MM.1S (cell line): Measurements from ENCODE around the gene RNF217.

Experiments used
- DNase-seq: peaks from one replicate; pipeline ENCODE4 v3.0.0-alpha.2; 2015
- H2AFZ ChIP-seq: fragments of 300-600 bp; sonication (generic); 2 replicates; pipeline ENCODE4 v1.6.0; 2016; ENCODE audit warnings: antibody characterized with exemption, low read length
- H3F3A ChIP-seq: fragments of 300-600 bp; sonication (generic); 2 replicates; pipeline ENCODE4 v1.6.1; 2016; ENCODE audit warnings: mild to moderate bottlenecking, antibody characterized with exemption, low read length, moderate library complexity, mixed read lengths; ENCODE audit not compliant: insufficient read depth
- H3K27ac ChIP-seq: fragments of 300-600 bp; sonication (generic); 2 replicates; pipeline ENCODE4 v1.5.1; 2016; ENCODE audit warnings: mild to moderate bottlenecking, low read length
- H3K27me3 ChIP-seq: fragments of 300-600 bp; sonication (generic); replicated peaks from 2 replicates; pipeline ENCODE4 v1.6.0; 2016; ENCODE audit warnings: low read length; ENCODE audit not compliant: insufficient read depth
- H3K36me3 ChIP-seq: fragments of 300-600 bp; sonication (generic); replicated peaks from 2 replicates; pipeline ENCODE4 v1.6.1; 2016; ENCODE audit warnings: mild to moderate bottlenecking, low read length, mixed read lengths; ENCODE audit not compliant: insufficient read depth
- H3K4me1 ChIP-seq: fragments of 300-600 bp; sonication (generic); 2 replicates; pipeline ENCODE4 v1.6.1; 2016; ENCODE audit warnings: low read length, mixed read lengths
- H3K4me2 ChIP-seq: fragments of 300-600 bp; sonication (generic); 2 replicates; pipeline ENCODE4 v1.6.0; 2016; ENCODE audit warnings: low read depth, low read length
- H3K4me3 ChIP-seq: fragments of 300-600 bp; sonication (generic); 2 replicates; pipeline ENCODE4 v1.5.1; 2016; ENCODE audit warnings: low read length, mixed read lengths
- H3K79me2 ChIP-seq: fragments of 300-600 bp; sonication (generic); 2 replicates; pipeline ENCODE4 v1.6.1; 2016; ENCODE audit warnings: mixed run types, low read length, mixed read lengths
- H3K9ac ChIP-seq: fragments of 300-600 bp; sonication (generic); 2 replicates; pipeline ENCODE4 v1.6.1; 2016; ENCODE audit warnings: low read length, mixed read lengths
- H3K9me2 ChIP-seq: fragments of 300-600 bp; sonication (generic); replicated peaks from 2 replicates; pipeline ENCODE4 v1.6.1; 2016; ENCODE audit warnings: mild to moderate bottlenecking, low read length, mixed read lengths; ENCODE audit not compliant: insufficient read depth
- H3K9me3 ChIP-seq: fragments of 300-600 bp; sonication (generic); replicated peaks from 2 replicates; pipeline ENCODE4 v1.6.1; 2016; ENCODE audit warnings: mild to moderate bottlenecking, low read length, mixed read lengths; ENCODE audit not compliant: insufficient read depth
- H4K20me1 ChIP-seq: fragments of 300-600 bp; sonication (generic); 2 replicates; pipeline ENCODE4 v1.6.1; 2016; ENCODE audit warnings: mild to moderate bottlenecking, low read length, moderate library complexity, mixed read lengths; ENCODE audit not compliant: insufficient read depth
- EZH2 ChIP-seq: fragments of 300-600 bp; sonication (generic); optimal IDR thresholded peaks from 2 replicates; pipeline ENCODE3; 2017; ENCODE audit warnings: low read depth, mild to moderate bottlenecking, antibody characterized with exemption, low read length, mixed read lengths
- EZH2phosphoT487 ChIP-seq: fragments of 300-600 bp; sonication (generic); IDR thresholded peaks from 2 replicates; pipeline ENCODE4 v1.6.1; 2018; ENCODE audit warnings: antibody characterized with exemption, low read length
- TF ChIP-seq, protein P1 (sequence below): fragments of 300-600 bp; sonication (generic); IDR thresholded peaks from 2 replicates; pipeline ENCODE4 v1.5.1; 2016; ENCODE audit warnings: antibody characterized with exemption, low read length, mixed read lengths

Gene RNF217

GRCh38 chr6:125019918-125020317 is 57.7 kb downstream of the RNF217 start:
- TF ChIP-seq EZH2phosphoT487, result no peak
- no peak for TF ChIP-seq EZH2
- TF ChIP-seq, protein P1, sequence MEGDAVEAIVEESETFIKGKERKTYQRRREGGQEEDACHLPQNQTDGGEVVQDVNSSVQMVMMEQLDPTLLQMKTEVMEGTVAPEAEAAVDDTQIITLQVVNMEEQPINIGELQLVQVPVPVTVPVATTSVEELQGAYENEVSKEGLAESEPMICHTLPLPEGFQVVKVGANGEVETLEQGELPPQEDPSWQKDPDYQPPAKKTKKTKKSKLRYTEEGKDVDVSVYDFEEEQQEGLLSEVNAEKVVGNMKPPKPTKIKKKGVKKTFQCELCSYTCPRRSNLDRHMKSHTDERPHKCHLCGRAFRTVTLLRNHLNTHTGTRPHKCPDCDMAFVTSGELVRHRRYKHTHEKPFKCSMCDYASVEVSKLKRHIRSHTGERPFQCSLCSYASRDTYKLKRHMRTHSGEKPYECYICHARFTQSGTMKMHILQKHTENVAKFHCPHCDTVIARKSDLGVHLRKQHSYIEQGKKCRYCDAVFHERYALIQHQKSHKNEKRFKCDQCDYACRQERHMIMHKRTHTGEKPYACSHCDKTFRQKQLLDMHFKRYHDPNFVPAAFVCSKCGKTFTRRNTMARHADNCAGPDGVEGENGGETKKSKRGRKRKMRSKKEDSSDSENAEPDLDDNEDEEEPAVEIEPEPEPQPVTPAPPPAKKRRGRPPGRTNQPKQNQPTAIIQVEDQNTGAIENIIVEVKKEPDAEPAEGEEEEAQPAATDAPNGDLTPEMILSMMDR, result no peak
- no peaks in the 10 kb centered on the region for H3K27me3 ChIP-seq
- H3K4me3 ChIP-seq, result no peak overlapping the region
- H3K9ac ChIP-seq, result no peak overlapping the region
- H3K36me3 ChIP-seq, result no peaks in the 10 kb centered on the region
- no peak overlapping the region for H3K27ac ChIP-seq
- H3K79me2 ChIP-seq, result no peaks in the 10 kb centered on the region
- no peaks in the 10 kb centered on the region for H3K9me3 ChIP-seq
- DNase-seq, result no peak
- no peaks in the 10 kb centered on the region for H3K4me1 ChIP-seq
- no peaks in the 10 kb centered on the region for H4K20me1 ChIP-seq
- H3K4me2 ChIP-seq, result no peak overlapping the region
- no peak overlapping the region for H2AFZ ChIP-seq
- H3F3A ChIP-seq, result no peaks in the 10 kb centered on the region
- no peaks in the 10 kb centered on the region for H3K9me2 ChIP-seq

GRCh38 chr6:125020385-125020784 is 58.1 kb downstream of the RNF217 start:
- no peak for DNase-seq
- Histone ChIP-seq H3K36me3 (no peaks in the 10 kb centered on the region), H3K9ac (no peak overlapping the region), H3K9me2 (no peaks in the 10 kb centered on the region), H3K27me3 (no peaks in the 10 kb centered on the region), H3K4me3 (no peak overlapping the region), H3K27ac (no peak overlapping the region), H4K20me1 (no peaks in the 10 kb centered on the region), H2AFZ (no peak overlapping the region), H3K4me1 (no peaks in the 10 kb centered on the region), H3K79me2 (no peaks in the 10 kb centered on the region), H3F3A (no peaks in the 10 kb centered on the region), H3K4me2 (no peak overlapping the region), H3K9me3 (no peaks in the 10 kb centered on the region)
- TF ChIP-seq EZH2 (no peak), EZH2phosphoT487 (no peak)
- TF ChIP-seq, protein P1, result no peak

DNA sequence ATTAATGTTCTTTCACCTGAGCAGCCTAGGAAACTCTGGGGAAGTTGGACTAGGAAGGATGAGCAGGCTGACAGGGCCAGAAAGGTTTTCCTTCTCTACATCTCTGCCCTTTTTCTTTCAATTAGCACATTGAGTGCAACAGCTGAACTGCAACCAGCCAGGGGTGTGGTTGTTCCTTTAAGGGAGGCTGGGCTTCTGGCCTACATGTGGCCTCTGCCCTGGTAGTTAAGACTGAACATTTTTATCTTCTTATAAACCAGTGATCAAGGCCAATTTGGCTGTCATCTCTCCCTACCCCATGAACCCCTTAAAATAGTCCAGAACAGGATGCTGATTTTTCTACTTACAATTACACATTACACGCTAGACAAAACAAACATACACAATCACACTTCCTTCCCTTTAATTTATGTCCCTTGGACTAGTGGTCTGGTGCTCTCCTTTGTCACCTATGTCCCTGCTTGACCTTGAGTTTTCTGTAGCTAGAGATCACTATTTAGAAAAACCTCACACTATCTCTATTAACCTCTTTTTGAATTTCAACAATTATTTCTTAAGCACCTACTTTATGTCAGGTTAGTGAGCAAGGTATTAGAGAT is 60.3 kb downstream of the RNF217 start:
- H3K4me3 ChIP-seq, result no peak overlapping the region
- TF ChIP-seq, protein P1, result no peak
- no peak for TF ChIP-seq EZH2
- no peak for TF ChIP-seq EZH2phosphoT487
- H2AFZ ChIP-seq, result no peak overlapping the region
- no peak overlapping the region for H3K4me2 ChIP-seq
- H3K9me3 ChIP-seq, result no peaks in the 10 kb centered on the region
- no peaks in the 10 kb centered on the region for H4K20me1 ChIP-seq
- H3K36me3 ChIP-seq, result no peaks in the 10 kb centered on the region
- H3K9ac ChIP-seq, result no peak overlapping the region
- no peaks in the 10 kb centered on the region for H3K9me2 ChIP-seq
- no peak for DNase-seq
- no peak overlapping the region for H3K27ac ChIP-seq
- no peaks in the 10 kb centered on the region for H3K4me1 ChIP-seq
- H3F3A ChIP-seq, result no peaks in the 10 kb centered on the region
- no peaks in the 10 kb centered on the region for H3K27me3 ChIP-seq
- no peaks in the 10 kb centered on the region for H3K79me2 ChIP-seq
